ENCODE results near the gene TMEM87B.

TMEM87B gene

DNA sequence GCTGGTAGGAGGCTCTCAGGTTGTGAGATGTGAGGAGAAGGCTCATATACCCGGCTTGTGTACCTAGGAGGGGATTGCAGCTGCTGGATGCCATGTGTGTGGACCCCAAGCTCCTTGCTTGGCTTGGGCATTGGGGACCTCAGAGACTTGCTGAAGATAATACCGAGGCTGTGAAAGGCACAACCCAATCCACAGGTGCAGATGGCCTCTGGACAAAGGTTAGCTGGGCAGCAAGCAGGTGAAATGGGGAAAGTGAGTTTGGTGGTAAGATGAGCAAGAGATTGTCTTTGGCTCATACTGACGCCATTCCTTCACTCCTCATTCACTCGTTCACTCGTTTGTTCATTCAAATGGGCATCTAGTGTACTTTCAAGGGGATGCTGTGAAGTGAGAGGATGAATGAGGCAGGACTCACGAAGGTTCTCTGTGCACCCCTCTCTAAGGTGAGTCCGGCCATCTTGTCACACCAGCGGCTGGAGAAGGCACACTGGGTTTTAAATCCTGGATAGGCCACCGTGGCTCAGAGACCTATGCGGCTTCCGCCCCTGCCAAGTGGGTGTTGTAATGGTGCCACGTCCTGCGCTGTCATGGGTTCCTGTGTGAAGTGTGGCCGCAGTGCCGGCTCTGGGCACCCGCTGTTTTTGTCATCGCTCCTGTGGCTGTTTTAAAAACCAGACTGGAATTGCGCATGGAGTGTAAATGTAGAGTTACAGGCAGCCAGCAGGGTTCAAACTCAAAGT is 96.8 kb downstream of the TMEM87B start:
- H3K9me3 ChIP-seq (ENCODE audit: control insufficient read depth in 5 of 5, low read length in 5 of 5): peaks cover 0 to 3% (median 0%) of the 10 kb centered on the region in 5 donors
- H3K4me3 ChIP-seq (ENCODE audit: low read depth in 1 of 5, low read length in 5 of 5): no peak overlapping the region
- peak overlapping the region; percentile 20 for H3K27ac ChIP-seq (ENCODE audit: low read depth, low read length)
- no peaks in the 10 kb centered on the region for H3K27me3 ChIP-seq (ENCODE audit: control insufficient read depth in 5 of 5, insufficient read depth in 4 of 5, low read length in 5 of 5)
- H3K4me1 ChIP-seq (ENCODE audit: control insufficient read depth in 5 of 5, insufficient read depth in 5 of 5, low read length in 5 of 5): peaks cover 4 to 62% (median 55%) of the 10 kb centered on the region in 5 donors
- no peaks in the 10 kb centered on the region for H3K36me3 ChIP-seq (ENCODE audit: control insufficient read depth in 5 of 5, insufficient read depth in 5 of 5, low read length in 5 of 5)
- H3K9ac ChIP-seq (ENCODE audit: low read length in 5 of 5): no peak overlapping the region

DNA sequence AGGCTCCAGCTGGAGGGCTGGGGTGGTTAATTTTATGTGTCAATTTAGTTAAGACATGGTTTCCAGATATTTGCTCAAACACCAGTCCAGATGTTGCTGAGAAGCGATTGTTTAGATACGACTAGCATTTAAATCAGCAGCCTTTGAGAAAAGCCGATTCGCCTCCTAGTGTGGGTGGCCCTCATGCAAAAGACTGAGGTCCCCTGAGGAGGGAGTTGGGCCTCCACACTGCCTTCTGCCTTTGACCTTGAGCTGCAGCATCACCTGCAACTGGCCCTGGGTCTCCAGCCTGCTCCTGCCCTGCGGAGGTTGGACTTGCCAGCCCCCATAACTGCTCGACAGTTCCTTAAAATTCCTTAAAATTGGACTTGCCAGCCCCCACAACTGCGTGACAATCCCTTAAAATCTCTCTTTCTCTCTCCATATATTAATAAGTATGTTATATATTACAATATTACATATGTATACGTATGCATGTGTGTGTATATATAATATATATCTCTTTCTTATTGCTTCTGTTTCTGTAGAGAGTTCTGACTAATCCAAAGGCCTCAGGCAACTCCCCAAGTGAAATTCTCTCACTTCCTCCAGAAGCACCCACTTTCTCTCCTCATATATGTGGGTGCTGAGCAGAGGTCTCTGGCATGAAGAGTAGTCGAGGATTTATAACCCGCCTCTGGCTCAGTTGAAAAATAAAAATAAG is 97.6 kb downstream of the TMEM87B start:
- no peak overlapping the region for H3K4me3 ChIP-seq (ENCODE audit: low read depth in 1 of 5, low read length in 5 of 5)
- peak overlapping the region; percentile 20 for H3K27ac ChIP-seq (ENCODE audit: low read depth, low read length)

DNA sequence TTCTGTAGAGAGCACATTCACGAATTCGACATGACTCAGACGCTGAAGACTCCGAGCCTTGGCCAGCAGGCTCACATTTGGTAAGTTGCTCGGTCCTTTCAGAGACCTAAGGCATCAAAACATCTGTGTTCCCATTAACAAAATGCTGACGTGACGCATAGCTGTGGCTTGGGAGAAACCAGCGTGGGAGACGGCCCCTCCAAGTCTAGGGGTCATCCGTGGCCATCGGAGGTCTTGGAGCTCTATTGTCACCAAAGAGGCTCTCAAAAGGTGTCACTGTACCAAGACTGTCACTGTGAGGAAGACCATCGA is 98.1 kb downstream of the TMEM87B start:
- Histone ChIP-seq H3K4me1 (ENCODE audit: control insufficient read depth in 5 of 5, insufficient read depth in 5 of 5, low read length in 5 of 5) (peaks cover 4 to 52% (median 43%) of the 10 kb centered on the region in 5 donors), H3K4me3 (ENCODE audit: low read depth in 1 of 5, low read length in 5 of 5) (no peak overlapping the region), H3K27me3 (ENCODE audit: control insufficient read depth in 5 of 5, insufficient read depth in 4 of 5, low read length in 5 of 5) (no peaks in the 10 kb centered on the region), H3K9ac (ENCODE audit: low read length in 5 of 5) (no peak overlapping the region), H3K9me3 (ENCODE audit: control insufficient read depth in 5 of 5, low read length in 5 of 5) (peaks cover 0 to 3% (median 0%) of the 10 kb centered on the region in 5 donors), H3K27ac (ENCODE audit: low read depth, low read length) (no peak overlapping the region), H3K36me3 (ENCODE audit: control insufficient read depth in 5 of 5, insufficient read depth in 5 of 5, low read length in 5 of 5) (no peaks in the 10 kb centered on the region)

More for the DNA sequence above, 97.6 kb downstream of the TMEM87B start:
- H3K27me3 ChIP-seq (ENCODE audit: control insufficient read depth in 5 of 5, insufficient read depth in 4 of 5, low read length in 5 of 5): no peaks in the 10 kb centered on the region
- peaks cover 0 to 3% (median 0%) of the 10 kb centered on the region in 5 donors for H3K9me3 ChIP-seq (ENCODE audit: control insufficient read depth in 5 of 5, low read length in 5 of 5)
- H3K4me1 ChIP-seq (ENCODE audit: control insufficient read depth in 5 of 5, insufficient read depth in 5 of 5, low read length in 5 of 5): peaks cover 4 to 55% (median 48%) of the 10 kb centered on the region in 5 donors
- H3K36me3 ChIP-seq (ENCODE audit: control insufficient read depth in 5 of 5, insufficient read depth in 5 of 5, low read length in 5 of 5): no peaks in the 10 kb centered on the region
- H3K9ac ChIP-seq (ENCODE audit: low read length in 5 of 5): no peak overlapping the region

DNA sequence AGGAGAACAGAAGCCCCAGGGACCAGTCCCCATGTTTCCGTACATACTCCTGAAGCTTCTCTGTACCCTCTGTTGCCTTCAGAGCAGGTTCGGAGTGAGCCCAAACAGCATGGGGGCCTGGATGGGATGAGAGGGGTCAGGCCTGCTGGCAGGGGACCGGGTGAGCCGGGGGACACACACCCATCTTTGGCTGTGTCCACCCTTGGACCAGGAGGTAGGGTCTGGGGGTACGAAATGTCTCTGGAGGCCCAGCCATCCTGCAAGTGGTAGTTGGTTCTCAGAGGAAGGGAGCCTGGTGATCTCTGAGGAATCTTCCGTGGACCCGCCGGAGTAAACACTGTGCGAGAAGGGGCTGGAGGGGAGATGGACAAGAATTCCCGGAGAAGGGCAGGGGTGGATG is 98.4 kb downstream of the TMEM87B start:
- H3K27ac ChIP-seq (ENCODE audit: low read depth, low read length): no peak overlapping the region
- H3K4me3 ChIP-seq (ENCODE audit: low read depth in 1 of 5, low read length in 5 of 5): no peak overlapping the region
- H3K9me3 ChIP-seq (ENCODE audit: control insufficient read depth in 5 of 5, low read length in 5 of 5): peaks cover 0 to 1% (median 0%) of the 10 kb centered on the region in 5 donors
- H3K4me1 ChIP-seq (ENCODE audit: control insufficient read depth in 5 of 5, insufficient read depth in 5 of 5, low read length in 5 of 5): peaks cover 4 to 49% (median 39%) of the 10 kb centered on the region in 5 donors
- no peaks in the 10 kb centered on the region for H3K27me3 ChIP-seq (ENCODE audit: control insufficient read depth in 5 of 5, insufficient read depth in 4 of 5, low read length in 5 of 5)
- H3K9ac ChIP-seq (ENCODE audit: low read length in 5 of 5): no peak overlapping the region
- no peaks in the 10 kb centered on the region for H3K36me3 ChIP-seq (ENCODE audit: control insufficient read depth in 5 of 5, insufficient read depth in 5 of 5, low read length in 5 of 5)

DNA sequence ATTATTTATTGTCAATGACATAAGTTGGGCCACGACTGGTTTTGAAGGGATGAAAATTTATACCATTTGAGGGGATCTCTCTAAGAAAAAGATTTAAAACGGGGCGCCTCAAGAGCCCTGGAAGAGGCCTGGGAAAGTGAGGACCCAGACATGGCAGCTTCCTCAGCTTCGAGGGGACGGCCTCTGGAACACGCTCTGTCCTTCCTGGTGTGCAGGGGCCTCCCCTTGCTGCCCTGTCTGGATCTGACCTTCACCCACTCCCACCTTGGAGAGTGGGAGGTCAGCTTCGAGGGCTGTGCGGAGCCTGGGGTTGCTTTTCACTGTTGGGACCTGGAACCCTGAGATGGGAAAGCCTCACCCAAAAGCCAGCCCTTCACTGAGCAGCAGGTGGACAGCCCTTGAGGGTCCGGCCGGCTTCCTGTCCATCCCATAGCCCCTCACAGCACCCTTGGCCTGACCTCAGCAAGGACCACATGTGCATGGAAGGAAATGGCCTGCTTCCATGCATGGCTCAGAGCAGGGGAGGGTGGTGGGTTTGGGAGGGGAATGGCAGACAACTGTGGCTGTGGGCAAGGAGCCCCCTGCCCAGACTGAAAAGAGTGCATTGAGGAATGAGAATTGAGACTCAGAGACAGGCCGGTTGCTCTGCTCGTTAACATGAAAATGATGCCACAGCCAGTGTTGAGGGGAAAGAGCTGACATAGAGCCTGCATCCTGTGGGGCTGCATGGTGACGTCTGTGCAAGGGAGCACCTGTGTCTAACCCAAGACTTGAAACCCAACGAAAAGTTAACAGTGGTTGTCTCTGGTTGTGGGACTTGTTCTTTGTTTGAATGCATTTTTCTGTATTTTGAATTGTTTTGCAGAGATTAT is 99.4 kb downstream of the TMEM87B start:
- Histone ChIP-seq H3K4me1 (ENCODE audit: control insufficient read depth in 5 of 5, insufficient read depth in 5 of 5, low read length in 5 of 5) (peaks cover 4 to 39% (median 30%) of the 10 kb centered on the region in 5 donors), H3K9me3 (ENCODE audit: control insufficient read depth in 5 of 5, low read length in 5 of 5) (no peaks in the 10 kb centered on the region), H3K27me3 (ENCODE audit: control insufficient read depth in 5 of 5, insufficient read depth in 4 of 5, low read length in 5 of 5) (no peaks in the 10 kb centered on the region), H3K4me3 (ENCODE audit: low read depth in 1 of 5, low read length in 5 of 5) (no peak overlapping the region), H3K9ac (ENCODE audit: low read length in 5 of 5) (no peak overlapping the region), H3K36me3 (ENCODE audit: control insufficient read depth in 5 of 5, insufficient read depth in 5 of 5, low read length in 5 of 5) (no peaks in the 10 kb centered on the region), H3K27ac (ENCODE audit: low read depth, low read length) (no peak overlapping the region)

DNA sequence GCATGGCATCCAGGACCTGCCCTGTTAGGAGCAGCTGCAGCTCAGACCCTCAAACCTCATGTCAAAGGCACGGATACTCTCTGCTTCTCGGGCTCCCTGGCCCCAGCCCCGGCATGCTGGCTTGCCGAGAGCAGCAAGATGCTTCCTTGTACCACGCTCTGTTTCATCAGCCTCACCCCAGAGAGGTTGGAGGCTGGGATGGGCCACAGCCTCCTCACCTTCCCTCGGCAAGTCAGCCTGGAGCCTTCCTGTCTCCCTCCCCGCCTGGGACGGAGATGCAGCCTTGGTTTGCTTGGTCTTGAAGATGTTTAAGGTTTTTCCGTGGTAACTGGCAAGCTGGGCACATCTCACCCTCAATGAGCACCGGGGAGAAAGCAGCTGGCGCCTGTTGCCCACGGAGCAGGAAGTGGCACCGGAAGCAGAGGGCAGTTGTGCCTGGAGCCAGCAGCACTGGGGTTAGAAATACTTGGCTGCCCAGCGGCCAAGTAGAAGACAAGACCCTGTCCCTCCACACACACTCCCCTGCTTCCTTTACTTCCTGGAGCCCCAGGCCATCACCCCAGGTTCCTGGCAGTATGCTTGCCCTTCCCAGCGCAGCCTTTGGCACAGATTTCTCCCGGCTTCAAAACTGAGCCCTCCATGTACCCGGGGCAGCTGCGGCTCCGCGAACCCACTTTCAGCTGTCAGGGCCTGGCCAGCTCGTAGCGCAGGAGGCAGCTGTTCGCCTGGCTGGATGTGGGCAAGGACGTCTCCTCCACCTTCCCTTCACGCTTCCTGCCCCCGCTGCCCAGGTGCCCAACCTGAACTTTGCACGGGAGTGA is 100.5 kb downstream of the TMEM87B start:
- Histone ChIP-seq H3K27me3 (ENCODE audit: control insufficient read depth in 5 of 5, insufficient read depth in 4 of 5, low read length in 5 of 5) (no peaks in the 10 kb centered on the region), H3K9ac (ENCODE audit: low read length in 5 of 5) (no peak overlapping the region), H3K4me1 (ENCODE audit: control insufficient read depth in 5 of 5, insufficient read depth in 5 of 5, low read length in 5 of 5) (peaks cover 4 to 30% (median 19%) of the 10 kb centered on the region in 5 donors), H3K36me3 (ENCODE audit: control insufficient read depth in 5 of 5, insufficient read depth in 5 of 5, low read length in 5 of 5) (no peaks in the 10 kb centered on the region), H3K9me3 (ENCODE audit: control insufficient read depth in 5 of 5, low read length in 5 of 5) (no peaks in the 10 kb centered on the region), H3K27ac (ENCODE audit: low read depth, low read length) (no peak overlapping the region), H3K4me3 (ENCODE audit: low read depth in 1 of 5, low read length in 5 of 5) (peak overlapping the region in 1 of 5 donors; percentile 38)

DNA sequence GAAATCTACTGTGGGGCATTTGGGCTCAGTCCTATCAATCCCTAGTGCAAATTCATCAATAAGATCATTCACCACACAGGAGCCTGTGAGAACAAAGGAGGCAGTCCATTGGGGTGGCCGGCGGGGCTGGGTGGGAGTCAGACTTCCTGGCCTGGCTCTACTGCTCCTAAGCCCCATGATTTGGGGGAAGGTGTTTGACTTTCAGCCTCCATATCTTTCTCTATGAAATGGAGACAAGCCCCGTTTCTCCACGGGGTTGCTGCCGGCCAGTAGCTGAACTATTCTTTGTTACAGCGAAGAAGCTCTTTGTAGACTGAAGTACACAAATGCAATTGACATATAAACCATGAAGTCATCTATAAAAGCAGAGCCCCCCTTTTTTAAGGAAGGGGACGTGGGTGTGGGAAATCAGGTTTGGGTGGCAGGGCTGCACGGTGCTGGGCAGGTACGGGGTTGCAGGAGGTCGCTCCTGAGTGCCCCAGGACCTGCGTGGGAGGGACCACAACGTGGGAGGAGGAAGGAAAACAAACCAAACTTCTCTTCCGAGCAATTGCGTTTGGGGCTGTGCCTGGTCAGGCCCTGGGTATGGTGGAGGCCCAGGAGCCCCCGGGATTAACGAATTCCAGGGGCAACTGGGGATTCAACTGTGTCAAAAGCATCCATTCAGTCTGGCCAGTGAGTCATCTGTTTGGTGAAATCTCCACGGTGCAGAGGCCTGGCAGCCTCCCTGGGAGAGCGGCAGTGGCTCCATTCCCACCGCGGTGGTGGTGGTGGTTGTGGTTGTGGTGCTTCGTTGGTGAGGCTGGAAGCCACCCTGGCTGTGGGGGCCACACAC is 101.3 kb downstream of the TMEM87B start:
- no peaks in the 10 kb centered on the region for H3K9me3 ChIP-seq (ENCODE audit: control insufficient read depth in 5 of 5, low read length in 5 of 5)
- H3K4me3 ChIP-seq (ENCODE audit: low read depth in 1 of 5, low read length in 5 of 5): peak overlapping the region in 1 of 5 donors; percentile 38
- peaks cover 4 to 25% (median 13%) of the 10 kb centered on the region in 5 donors for H3K4me1 ChIP-seq (ENCODE audit: control insufficient read depth in 5 of 5, insufficient read depth in 5 of 5, low read length in 5 of 5)
- H3K27ac ChIP-seq (ENCODE audit: low read depth, low read length): no peak overlapping the region
- H3K9ac ChIP-seq (ENCODE audit: low read length in 5 of 5): no peak overlapping the region
- H3K36me3 ChIP-seq (ENCODE audit: control insufficient read depth in 5 of 5, insufficient read depth in 5 of 5, low read length in 5 of 5): no peaks in the 10 kb centered on the region
- no peaks in the 10 kb centered on the region for H3K27me3 ChIP-seq (ENCODE audit: control insufficient read depth in 5 of 5, insufficient read depth in 4 of 5, low read length in 5 of 5)

DNA sequence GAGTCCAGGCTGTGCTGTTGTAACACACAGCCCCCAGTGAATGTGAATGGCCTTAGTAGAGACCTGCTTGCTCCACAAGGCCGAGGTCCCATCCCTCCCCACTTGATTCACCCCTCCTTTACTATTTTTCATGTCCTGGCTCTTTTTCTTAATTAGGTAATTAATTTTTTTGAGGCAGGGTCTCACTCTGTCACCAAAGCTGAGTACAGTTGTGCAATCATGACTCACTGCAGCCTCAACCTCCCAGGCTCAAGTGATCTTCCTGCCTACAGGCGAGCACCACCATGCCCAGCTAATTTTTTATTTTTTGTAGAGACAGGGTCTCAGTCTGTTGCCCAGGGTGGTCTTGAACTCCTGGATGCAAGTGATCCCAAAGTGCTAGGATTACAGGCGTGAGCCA is 102.4 kb downstream of the TMEM87B start:
- H3K36me3 ChIP-seq (ENCODE audit: control insufficient read depth in 5 of 5, insufficient read depth in 5 of 5, low read length in 5 of 5): no peaks in the 10 kb centered on the region
- H3K9ac ChIP-seq (ENCODE audit: low read length in 5 of 5): no peak overlapping the region

DNA sequence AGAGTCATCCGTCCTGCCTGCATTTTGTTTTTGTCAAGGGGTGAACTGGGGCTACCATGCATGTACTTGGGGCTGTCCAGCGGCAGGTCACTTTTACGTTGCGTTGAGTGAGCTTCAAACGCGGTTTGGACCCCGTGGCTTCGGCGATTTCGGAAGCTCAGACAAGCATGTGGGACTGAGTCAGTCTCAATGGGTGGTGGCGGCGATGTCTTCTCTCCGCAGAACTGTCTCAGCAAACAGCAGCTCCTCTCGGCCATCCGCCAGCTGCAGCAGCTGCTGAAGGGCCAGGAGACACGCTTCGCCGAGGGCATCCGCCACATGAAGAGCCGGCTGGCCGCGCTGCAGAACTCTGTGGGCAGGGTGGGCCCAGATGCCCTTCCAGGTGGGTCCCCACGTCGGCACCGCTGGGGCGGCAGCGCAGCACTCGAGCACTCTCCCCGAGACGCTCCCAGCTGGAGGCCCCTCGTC is 104.4 kb downstream of the TMEM87B start:
- Histone ChIP-seq H3K4me3 (ENCODE audit: low read depth in 1 of 5, low read length in 5 of 5) (no peak overlapping the region), H3K36me3 (ENCODE audit: control insufficient read depth in 5 of 5, insufficient read depth in 5 of 5, low read length in 5 of 5) (no peaks in the 10 kb centered on the region), H3K27ac (ENCODE audit: low read depth, low read length) (no peak overlapping the region)

More for the DNA sequence above, 102.4 kb downstream of the TMEM87B start:
- H3K4me1 ChIP-seq (ENCODE audit: control insufficient read depth in 5 of 5, insufficient read depth in 5 of 5, low read length in 5 of 5): peaks cover 4 to 24% (median 13%) of the 10 kb centered on the region in 5 donors
- no peaks in the 10 kb centered on the region for H3K27me3 ChIP-seq (ENCODE audit: control insufficient read depth in 5 of 5, insufficient read depth in 4 of 5, low read length in 5 of 5)
- H3K27ac ChIP-seq (ENCODE audit: low read depth, low read length): no peak overlapping the region
- H3K4me3 ChIP-seq (ENCODE audit: low read depth in 1 of 5, low read length in 5 of 5): no peak overlapping the region
- no peaks in the 10 kb centered on the region for H3K9me3 ChIP-seq (ENCODE audit: control insufficient read depth in 5 of 5, low read length in 5 of 5)

More for the DNA sequence above, 104.4 kb downstream of the TMEM87B start:
- Histone ChIP-seq H3K27me3 (ENCODE audit: control insufficient read depth in 5 of 5, insufficient read depth in 4 of 5, low read length in 5 of 5) (no peaks in the 10 kb centered on the region), H3K9me3 (ENCODE audit: control insufficient read depth in 5 of 5, low read length in 5 of 5) (no peaks in the 10 kb centered on the region), H3K4me1 (ENCODE audit: control insufficient read depth in 5 of 5, insufficient read depth in 5 of 5, low read length in 5 of 5) (peaks cover 1 to 16% (median 13%) of the 10 kb centered on the region in 5 donors), H3K9ac (ENCODE audit: low read length in 5 of 5) (no peak overlapping the region)

Data from subcutaneous abdominal adipose tissue (tissue), 5 donors.